Stimulated activated CD4-positive, alpha-beta T cell treated with anti-CD3 and anti-CD28 coated beads, Interleukin-1b, Interleukin-23, amount 100 ng/mL, for 24 hours (primary cell): Measurements from ENCODE around the gene PATJ.
"Not testable (repeated sequence)": the region's sequence is repeated elsewhere in the genome, so short reads cannot be mapped to it uniquely, and the experiment has no call there.

Experiments used
- DNase-seq, 4 experiments: peaks; one replicate each; pipeline ENCODE4 v3.0.0-alpha.2; 2020; ENCODE audit warnings: low read depth in 4 of 4, low spot score in 1 of 4

Gene PATJ

DNA sequence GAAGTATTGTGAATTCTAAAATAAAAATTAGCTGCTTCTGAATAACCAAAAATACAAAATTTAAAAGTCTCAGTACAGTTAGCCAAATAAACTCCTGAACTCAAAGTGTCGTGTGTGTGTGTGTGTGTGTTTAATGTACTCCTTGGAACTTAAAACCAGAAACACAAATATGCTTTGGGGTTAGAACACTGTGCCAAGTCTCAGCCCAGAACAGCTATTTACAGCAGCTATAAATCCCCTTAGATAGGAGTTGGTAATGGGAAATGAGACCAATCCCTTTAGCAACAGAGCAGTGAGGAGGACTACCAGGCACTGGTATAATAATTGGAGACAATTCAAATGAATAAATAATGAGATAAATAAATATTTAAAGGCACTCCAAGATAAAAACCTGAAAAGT lies 83.1 kb downstream of the PATJ start:
- DNase-seq = no peak

DNA sequence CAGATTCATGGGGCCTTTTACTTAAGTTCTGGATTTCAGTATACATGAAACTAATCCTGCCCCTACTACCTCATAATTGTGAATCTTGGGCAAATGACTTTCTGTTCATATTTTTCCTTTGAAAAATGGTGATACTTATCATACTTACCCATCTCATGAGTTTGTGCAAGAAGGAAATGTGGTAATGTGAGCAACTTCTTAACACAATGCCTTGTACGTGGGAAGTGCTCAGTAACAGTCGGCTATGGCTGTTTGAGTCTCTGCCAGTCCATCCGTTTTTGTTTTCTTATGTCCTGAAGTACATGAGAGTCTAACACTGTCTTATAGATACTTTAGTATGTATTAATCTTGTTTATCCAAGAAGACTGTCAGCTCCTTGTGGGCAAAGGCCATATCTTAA lies 86.5 kb downstream of the PATJ start:
- no peak for DNase-seq

DNA sequence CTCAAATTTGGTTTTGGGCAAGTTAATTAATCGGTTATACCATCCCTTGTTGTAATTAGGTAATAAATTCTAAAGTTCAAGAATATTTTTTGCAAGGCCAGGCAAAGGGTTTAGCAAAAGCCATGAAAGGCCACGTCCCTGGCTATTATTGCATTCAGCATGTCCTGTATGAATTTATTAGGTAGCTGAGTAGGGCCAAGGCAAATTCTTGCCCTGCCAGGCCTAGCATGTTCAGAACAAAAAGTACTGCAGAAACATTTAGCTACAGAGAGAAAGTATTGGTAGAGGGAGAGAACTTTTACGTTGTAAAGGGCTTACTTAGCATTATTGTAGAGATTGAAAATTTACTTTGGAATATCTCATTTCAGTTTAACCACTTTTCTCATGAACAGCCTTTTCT lies 94.4 kb downstream of the PATJ start:
- no peak for DNase-seq

DNA sequence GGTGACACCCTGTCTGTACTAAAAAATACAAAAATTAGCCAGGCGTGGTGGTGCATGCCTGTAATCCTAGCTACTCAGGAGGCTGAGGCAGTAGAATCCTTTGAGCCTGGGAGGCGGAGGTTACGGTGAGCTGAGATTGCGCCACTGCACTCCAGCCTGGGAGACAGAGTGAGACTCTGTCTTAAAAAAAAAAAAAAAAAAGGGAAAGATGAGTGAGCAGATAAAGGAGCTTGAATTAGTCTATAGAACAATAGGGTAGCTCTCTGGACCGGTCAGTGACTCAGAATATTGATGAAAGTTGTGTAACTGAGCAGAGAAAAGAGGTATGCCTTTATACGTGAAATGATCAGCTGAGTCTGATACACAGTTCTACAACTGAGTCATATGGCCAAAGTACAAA lies 95.3 kb downstream of the PATJ start:
- DNase-seq = not testable (repeated sequence)

DNA sequence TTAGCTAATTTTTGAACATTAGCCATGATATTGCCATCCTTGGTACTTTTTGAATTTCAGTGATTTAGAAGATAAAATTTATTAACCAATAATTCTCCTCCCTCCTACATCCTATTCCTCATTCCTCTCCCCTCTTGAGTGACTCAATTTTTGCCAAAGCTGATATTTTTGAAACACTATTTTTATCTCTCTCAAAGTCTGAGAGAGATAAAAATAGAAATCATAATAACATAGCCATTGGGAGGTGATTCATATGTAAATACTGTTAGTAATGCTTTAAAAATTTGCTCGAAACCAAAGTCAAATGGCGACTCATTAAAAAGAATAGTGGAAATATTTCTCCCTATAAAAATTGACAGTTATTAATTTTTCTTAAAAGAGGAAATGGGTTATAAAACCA lies 97.4 kb downstream of the PATJ start:
- no peak for DNase-seq

DNA sequence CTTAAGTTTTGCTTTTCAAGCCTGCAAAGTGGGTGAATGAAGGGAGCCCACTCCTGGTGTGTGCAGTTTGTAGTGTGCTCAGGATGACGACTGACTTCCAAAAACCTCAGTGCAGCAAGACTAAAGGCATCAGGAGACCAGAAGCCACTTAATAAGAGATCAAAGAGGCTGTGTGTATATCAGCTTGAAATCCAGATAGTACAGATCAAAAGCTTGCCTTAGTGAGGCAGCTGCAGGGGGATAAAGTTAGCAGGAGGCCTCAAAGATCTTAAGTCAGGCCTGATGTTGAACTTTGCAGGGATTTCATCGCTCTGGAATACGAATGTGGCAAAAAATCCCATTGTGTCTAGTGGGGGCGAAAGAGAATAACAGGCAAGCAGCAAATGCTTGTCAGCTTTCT lies 99.8 kb downstream of the PATJ start:
- no peak for DNase-seq

DNA sequence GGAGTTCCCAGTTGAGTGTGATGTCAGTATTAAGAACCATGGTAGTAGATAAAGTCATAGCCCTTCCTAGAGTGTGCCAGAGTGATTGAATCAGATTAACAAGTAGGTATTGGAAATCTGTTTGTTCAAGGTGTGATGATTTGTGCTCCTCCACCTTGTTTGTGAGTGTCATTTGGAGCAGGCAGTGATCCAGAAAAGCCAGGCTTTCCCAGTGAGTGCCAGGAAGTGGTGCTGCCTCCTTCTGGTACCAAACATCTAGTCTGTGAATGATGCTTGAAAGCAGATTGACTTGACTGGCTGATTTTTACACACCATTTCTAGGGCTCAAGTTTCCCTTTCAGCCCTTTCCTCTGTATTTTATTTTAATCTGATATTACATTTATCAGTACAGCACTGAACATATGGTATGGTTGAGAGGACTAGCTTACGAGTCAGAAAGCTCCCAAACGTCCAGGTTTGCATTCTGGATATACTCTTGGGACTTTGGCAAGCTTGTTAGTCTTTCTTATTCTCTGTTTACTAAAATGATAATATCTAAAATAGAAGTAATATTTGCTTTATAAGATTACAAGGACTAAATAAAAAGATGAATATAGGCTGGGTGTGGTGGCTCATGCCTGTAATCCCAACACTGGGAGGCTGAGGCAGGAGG lies 100.7 kb downstream of the PATJ start:
- no peak for DNase-seq

DNA sequence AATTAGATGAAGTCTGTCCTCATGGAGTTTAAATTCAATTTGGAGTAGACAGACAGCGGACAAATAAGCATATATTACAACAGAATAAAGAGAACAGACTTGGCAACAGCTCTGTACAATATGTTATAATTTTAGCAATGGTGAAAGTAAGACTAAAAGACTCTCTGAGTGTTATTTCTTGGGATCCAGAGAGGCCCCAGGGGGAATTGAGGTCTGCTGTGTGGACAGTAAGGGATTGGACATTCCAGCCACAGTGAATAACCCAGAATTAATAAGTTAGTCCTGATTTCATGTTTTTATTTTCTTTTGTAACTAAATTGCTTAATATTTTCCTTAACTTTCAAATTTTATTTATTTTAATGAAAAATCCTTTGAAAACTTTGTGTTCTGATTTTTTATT lies 101.7 kb downstream of the PATJ start:
- no peak for DNase-seq

DNA sequence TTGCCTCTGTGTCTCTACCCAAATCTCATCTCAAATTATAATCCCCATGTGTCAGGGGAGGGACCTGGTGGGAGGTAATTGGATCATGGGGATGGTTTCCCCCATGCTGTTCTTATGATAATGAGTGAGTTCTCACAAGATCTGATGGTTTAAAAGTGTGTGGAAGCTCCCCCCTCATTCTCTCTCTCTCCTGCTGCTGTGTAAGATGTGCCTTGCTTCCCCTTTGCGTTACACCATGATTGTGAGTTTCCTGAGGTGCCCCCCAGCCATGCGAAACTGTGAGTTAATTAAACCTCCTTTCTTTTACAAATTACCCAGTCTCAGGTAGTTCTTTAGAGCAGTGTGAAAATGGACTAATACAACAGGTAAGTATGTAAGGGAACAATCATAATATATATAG lies 102.4 kb downstream of the PATJ start:
- not testable (repeated sequence) for DNase-seq

DNA sequence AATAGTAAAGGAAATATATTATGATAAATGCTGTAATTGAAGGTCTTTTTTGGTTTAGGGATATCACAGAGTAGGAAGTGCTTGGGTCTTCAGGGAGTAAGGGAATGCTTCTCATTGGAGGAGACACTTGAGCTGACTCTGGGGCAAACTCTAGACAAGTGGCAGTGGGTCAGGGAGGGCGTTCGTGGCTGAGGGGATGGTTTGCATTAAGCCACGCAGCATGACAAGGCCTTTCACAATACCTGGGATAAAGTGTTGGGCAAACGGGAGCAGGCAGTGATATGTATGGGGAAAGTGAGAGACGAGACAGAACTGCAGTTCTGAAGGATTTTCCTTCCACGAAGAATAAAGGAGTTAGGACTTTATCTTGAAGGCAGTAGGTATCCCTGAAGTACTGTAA lies 109.0 kb downstream of the PATJ start:
- no peak for DNase-seq

DNA sequence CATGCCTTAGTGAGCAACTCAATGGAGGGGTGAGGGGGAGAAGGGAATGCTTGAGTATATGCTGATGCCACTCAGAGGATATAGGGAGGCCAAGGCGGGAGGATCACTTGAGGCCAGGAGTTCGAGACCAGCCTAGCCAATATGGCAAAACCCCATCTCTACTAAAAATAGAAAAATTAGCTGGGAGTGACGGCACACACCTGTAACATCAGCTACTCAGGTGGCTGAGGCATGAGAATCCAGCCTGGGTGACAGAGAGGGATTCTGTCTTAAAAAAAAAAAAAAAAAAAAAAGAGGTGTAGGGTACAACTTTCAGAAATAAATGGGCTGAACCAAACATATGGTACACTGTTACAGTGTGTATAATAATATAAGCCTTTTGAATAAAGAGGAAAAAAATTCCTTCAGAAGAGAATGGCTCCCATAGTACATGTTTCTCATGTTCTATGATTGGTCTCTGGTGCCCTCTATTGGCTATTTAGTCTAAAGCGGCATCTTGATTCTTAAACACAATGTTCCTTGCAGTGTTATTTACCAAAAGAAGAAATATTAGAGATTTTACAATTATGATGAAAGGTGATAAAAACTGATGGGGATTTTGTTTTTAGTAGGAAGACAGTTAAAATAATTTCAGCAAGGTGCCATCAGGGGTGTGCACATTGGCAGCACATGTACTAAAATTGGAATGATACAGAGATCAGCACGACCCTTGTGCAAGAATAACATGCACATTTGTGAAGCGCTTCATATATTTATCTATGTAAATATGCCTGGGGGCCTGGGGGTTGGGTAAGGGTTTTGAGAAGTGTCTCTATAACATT lies 109.8 kb downstream of the PATJ start:
- no peak for DNase-seq

DNA sequence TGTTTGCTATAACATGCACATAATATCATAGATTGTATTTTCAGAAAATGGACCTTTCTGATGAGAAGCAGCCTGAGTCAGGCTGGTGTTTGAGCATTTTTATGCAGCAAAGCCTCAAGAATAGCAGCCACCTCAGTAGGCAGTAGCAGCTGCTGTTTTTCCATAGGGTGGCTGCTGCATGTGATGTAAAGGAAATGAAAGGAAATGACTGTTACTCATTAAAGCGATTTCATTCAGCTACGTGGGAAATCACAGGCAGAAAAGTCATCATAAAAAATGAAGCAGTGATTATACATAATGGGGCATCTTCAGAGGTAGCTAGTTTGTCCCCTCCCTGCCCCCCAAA lies 110.4 kb downstream of the PATJ start:
- no peak for DNase-seq

DNA sequence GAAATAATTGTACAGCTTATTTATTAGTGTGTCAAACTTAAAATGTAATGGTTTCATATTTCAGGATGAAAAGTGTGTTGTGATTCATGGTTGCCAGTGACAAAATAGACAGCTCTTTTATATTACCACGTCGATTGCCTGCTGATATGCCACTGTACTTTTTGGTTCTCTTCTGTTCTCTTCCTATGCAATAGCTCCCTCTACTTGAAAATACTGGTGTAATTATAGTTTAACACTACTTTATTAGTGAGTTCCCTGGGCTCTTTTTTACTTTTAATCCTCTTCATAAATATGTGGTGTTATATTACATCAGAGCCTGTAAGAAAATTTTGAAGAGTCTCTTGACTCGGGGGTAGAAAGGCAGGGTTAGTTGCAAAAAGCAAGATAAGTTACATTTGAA lies 111.3 kb downstream of the PATJ start:
- DNase-seq = no peak

DNA sequence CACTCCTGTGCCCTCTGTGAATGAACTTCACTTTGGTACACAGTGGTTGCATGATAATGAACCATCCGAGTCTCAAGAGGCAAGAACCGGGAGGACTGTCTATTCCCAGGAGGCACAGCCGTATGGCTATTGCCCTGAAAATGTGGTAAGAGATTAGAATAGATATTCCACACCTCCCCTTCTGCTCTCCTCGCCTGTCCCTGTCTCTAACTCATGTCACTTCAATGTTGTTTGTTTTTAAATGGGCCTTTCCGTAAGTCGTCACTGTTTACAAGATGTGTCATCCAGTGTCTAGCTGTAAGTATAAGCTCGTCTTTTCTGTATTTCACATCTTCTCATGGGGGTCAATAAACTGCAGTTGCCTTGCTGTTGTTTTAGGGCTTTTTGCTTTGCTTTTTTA lies 122.2 kb downstream of the PATJ start:
- no peak for DNase-seq

DNA sequence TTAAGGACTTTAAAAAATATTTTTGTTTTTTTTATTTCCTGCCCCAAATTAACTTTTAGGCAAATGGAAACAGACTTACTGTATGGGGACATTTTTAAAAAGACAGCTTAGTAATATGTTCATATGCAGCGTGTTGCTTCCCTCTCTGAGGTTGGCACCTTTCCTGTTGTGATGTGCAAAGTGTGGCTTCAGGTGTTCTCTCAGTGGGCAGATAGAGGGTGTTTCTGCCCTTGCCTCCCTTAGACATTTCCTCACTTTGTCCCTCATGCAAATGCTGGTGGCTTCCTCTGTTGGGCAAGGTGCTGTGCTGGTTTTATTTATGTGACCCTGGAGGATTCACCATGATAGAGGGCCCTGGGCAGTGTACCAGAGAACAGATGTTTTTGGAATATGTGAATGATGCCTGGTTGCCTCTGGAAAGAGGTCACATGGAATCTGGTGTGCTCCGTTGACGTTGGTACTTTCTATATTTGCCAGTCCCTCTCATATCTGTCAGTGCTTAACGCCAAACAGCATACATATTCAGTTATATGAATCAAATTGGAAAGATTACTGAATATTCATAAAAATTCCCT lies 123.5 kb downstream of the PATJ start:
- no peak for DNase-seq

DNA sequence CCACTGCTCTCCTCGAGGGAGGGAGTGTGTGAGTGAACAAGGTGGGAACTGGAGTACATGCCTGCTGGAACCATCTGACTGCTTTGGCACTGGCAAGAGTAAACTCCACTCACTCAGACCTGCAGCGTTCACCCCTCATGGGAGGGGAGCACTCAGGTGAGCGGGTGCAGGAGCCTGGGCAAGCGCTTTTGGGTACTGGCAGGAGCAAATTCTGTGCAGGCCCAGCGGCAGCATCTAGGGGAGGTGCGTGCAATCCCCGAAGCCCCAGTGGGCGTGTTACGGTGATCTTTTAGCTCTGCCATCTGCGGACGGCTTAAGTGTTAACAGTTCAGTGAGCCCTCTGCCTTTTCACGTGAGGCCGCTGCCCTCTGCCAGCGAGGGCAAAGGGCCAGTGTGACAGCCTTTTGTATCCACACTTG lies 127.4 kb downstream of the PATJ start:
- no peak for DNase-seq

DNA sequence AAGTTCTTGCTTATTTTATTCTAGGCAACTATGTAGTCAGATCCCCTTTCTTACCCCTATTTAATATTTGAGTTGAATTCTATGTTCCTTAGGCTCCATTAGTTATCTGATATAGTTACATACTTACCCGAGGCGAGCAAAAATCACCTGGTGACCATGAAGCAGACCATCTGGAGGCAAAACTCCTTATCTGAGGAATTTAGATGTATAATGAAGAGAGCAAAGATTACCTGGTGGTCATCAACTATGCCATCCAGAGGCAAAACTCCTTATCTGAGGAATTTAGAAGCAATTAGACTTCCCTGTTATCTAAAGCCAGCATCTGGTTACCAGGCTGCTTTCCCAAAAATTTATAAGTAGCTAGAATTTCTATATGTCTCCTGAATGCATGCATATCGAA lies 129.9 kb downstream of the PATJ start:
- no peak for DNase-seq

DNA sequence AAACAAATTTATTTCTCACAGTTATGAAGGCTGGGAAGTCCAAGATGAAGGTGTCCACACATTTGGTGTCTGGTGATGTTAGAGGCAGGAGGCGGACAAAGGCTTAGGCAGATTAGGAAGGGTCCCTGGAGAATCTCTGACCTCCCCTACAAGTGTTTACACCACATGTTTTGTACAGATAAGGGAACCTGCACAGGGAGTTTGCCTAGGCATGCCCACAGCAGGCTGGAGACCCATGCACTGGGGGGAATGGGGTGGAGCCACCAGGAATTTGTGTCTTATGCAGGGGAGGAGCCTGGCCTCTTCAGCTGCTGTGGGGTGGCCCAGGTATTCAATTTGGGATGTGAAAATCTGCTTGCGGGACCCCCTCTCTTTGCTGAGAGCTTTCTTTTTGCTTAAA lies 131.3 kb downstream of the PATJ start:
- no peak for DNase-seq

DNA sequence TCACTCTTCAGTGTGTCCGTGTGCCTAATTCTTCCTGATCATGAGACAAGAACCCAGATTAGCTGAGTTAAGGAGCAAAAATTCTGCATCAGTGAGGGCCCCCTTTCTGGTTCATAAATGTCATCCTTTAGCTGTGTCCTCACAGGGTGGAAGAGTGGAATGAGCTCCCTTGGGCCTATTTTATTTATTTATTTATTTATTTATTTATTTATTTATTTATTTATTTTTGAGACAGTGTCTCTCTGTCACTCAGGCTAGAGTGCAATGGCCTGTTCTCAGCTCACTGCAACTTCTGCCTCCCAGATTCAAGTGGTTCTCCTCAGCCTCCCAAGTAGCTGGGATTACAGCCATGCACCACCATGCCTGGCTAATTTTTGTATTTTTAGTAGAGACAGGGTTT lies 131.7 kb downstream of the PATJ start:
- no peak for DNase-seq

DNA sequence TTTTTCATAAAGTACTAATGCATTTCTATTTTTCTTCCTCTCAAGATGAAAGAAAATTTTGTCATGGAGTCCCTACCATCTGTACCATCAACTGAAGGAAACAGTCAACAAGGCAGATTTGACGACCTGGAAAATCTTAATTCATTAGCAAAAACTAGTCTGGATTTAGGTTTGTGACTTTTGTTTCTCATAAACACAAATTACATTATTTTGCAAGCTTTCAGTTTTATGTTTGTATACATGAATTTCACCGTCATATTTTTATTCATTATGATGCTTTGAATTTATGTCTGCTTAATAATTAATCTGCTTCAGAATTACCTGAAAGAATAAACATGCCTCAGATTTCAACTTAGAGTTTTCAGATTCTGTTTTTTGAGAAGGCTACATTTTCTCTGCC lies 132.9 kb downstream of the PATJ start:
- no peak for DNase-seq

DNA sequence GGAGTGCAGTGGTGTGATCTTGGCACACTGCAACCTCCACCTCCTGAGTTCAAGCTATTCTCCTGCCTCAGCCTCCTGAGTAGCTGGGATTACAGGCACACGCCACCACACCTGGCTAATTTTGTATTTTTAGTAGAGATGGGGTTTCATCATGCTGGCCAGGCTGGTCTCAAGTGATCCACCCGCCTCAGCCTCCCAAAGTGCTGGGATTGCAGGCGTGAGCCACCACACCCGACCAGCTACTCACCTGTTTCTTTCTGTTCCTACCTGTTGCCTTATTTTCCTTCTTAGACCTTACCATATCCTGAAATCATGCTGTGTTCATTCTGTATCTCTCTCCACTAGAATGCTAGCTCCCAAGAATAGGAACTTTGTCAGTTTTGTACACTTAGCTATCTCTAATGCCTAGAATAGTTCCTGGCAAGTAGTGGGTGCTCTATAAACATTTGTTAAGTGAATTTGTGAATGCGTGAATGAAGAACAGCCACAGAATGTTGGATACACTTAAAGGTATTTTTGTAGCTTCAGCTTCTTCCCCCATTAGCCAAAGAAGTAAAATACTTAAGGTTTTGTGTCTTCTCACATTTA lies 137.7 kb downstream of the PATJ start:
- DNase-seq = not testable (repeated sequence)
